Vagina (tissue), 2 donors: Measurements from ENCODE around the gene SPRYD4.

Experiments used
- CTCF ChIP-seq, 3 experiments: fragments of 450-650 bp in 2 of 3; fragments of 200-600 bp in 1 of 3; sonication (generic) in 1 of 3; IDR thresholded peaks; one replicate each; pipeline ENCODE4 v1.5.1; 2017 to 2019; ENCODE audit warnings: antibody characterized with exemption in 3 of 3, mild to moderate bottlenecking in 2 of 3, moderate library complexity in 2 of 3
- POLR2A ChIP-seq, 2 donors: fragments of 450-650 bp; IDR thresholded peaks; one replicate each; pipeline ENCODE4 v1.6.1; 2017; ENCODE audit warnings: antibody characterized with exemption in 2 of 2, mild to moderate bottlenecking in 2 of 2, moderate library complexity in 2 of 2
- POLR2AphosphoS5 ChIP-seq, 2 donors: sonication (generic); formaldehyde crosslinking; IDR thresholded peaks; one replicate each; pipeline ENCODE4 v1.9.0; 2017; ENCODE audit warnings: antibody characterized with exemption in 2 of 2, mild to moderate bottlenecking in 2 of 2, low read depth in 1 of 2; ENCODE audit not compliant: insufficient read depth in 1 of 2

DNA sequence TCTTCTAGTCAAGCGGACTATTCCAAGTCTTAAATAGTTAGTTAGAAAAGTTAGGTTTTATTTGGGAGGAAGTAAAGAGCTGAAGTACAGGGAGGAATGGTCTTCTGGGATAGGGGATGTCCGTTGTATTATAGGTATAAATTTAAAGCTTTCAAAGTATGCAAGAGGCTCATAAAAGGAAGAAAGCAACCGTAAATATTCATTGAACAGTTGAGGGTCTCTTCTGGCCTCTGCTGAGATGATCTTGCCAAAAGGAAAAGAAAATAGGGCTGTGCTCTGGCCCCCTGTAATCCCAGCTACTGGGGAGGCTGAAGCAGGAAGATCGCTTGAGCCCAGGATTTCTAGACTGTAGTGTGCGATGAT, 18.8 kb upstream of the SPRYD4 start:
- TF ChIP-seq CTCF (IDR thresholded peaks at IDR 0.05) = no peak
- TF ChIP-seq POLR2A (IDR thresholded peaks at IDR 0.05) = no peak
- no peak for TF ChIP-seq POLR2AphosphoS5 (IDR thresholded peaks at IDR 0.05; ENCODE audit: insufficient read depth in 1 of 2, low read depth in 1 of 2)
